Stimulated activated CD4-positive, alpha-beta T cell treated with anti-CD3 and anti-CD28 coated beads, TNF-alpha, amount 100 ng/mL, for 48 hours (primary cell): ENCODE data around the gene SERPINB7.
"Not testable (repeated sequence)": the region's sequence is repeated elsewhere in the genome, so short reads cannot be mapped to it uniquely, and the experiment has no call there.

Experiments
- DNase-seq, 3 donors: peaks; one replicate each; pipeline ENCODE4 v3.0.0-alpha.2; 2020; ENCODE audit warnings: low read depth in 3 of 3

Gene SERPINB7, protein sequence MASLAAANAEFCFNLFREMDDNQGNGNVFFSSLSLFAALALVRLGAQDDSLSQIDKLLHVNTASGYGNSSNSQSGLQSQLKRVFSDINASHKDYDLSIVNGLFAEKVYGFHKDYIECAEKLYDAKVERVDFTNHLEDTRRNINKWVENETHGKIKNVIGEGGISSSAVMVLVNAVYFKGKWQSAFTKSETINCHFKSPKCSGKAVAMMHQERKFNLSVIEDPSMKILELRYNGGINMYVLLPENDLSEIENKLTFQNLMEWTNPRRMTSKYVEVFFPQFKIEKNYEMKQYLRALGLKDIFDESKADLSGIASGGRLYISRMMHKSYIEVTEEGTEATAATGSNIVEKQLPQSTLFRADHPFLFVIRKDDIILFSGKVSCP

DNA sequence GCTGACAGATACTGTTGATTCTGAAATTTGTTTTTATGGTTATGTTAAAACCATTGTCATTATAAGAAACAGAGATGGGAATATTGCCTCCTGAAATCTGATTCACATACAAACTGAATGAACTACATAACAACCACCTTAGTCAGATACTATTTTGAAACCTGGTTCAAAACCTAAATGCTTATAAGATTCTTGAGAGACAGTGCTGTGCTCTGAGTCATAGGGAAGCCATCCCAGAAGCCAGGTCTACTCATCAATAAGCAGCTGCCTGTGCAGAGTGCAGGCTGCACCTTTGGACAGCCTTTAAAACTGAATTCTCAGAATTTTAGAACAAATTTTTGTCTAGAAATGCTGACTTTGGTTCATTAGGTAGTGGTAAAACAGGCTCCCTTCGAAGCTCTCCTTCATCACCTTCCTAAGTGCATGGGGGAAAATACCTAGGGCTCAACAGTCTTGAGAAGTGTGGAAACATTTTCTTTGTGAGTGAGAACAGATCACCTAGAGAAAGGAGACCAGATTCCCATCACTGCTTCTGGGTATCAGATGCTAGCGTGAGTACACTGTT lies at the start of gene SERPINB7:
TSS of gene SERPINB7 (plus strand) at position 253 of the 565 bp plus-strand sequence. CDS start 6,955 bp downstream, outside the sequence.
- DNase-seq, result no peak

GRCh38 chr18:63725682-63726480 lies 49.3 kb upstream of the SERPINB7 start:
- no peak for DNase-seq

GRCh38 chr18:63730773-63731172 lies 44.4 kb upstream of the SERPINB7 start:
- no peak for DNase-seq

- DNase-seq, result no peak
Measured at GRCh38 chr18:63731215-63731614, 44.0 kb upstream of the SERPINB7 start.

GRCh38 chr18:63736876-63737275 lies 38.3 kb upstream of the SERPINB7 start:
- no peak for DNase-seq

- DNase-seq, result no peak
Measured at GRCh38 chr18:63741769-63742168, 33.4 kb upstream of the SERPINB7 start.

- no peak for DNase-seq
Measured at GRCh38 chr18:63747006-63747405, 28.2 kb upstream of the SERPINB7 start.

- DNase-seq, result no peak
Measured at GRCh38 chr18:63749489-63749888, 25.7 kb upstream of the SERPINB7 start.

DNA sequence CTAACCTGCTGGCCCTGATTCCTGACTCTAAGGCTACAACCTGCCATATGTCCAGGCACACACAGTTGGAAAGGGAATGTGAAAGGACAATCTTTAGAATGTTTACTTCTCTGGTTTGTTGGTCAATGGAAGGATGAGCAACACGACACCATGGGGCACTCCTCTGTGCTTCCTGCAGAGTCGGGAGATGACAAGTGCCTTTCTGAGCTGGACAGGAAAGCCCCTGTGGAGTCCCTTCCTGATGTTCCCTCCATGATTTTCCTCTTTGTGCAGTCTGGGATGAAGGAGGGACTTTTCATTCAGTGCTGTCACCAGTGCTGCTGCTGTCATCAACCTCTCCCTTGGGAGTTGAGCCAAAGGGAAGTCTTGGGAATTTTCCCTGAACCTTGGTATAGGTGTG lies 22.6 kb upstream of the SERPINB7 start:
- no peak for DNase-seq

DNA sequence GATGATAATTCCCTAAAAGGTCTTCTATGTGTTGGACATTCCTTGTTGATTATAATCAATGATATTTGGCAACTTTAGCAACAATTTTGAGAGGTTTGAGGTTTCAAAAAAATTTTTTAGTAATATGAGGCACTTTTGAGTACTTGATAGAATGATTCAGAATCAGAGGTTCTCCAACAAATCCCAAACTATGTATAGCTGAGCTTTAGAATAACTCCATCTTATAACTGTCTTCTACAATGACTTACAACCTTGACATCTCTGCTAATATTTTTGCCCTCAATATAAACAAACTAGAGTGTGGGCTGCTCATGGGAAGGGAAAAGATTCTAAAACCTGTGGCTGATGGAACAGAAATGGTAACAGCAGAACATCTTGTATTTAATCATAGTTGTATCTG lies 21.5 kb upstream of the SERPINB7 start:
- no peak for DNase-seq

GRCh38 chr18:63757541-63757940 lies 17.7 kb upstream of the SERPINB7 start:
- no peak for DNase-seq

DNA sequence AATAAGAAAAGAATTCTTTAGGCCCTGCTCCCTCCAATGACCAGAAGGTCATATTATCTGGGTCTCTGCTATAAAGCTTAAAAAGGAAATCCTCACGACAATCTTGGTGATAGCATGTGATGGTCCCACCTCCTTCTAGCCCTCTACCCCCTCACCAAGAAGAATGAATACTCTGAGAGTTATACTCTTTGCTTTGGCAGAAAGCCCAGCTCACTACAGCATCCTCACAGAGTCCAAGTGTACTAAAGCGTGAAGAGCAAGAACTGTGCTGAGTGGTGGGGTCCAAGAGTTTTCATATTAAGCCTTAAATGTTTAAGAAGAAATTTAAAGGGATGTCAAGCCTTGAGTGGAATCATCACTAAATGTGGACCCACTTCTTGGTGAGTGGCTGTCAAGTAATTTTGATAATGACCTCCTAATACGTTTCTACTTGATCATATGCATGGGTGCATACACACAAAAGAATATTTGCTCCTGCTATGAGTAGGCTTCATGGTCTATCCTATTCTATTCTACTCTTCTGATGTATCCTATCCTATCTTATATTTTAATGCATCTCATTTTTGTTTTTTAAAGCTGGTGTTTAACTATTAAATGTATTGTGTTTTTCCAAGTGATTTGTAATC lies 16.5 kb upstream of the SERPINB7 start:
- no peak for DNase-seq

- not testable (repeated sequence) for DNase-seq
Measured at GRCh38 chr18:63759786-63760185, 15.4 kb upstream of the SERPINB7 start.

DNA sequence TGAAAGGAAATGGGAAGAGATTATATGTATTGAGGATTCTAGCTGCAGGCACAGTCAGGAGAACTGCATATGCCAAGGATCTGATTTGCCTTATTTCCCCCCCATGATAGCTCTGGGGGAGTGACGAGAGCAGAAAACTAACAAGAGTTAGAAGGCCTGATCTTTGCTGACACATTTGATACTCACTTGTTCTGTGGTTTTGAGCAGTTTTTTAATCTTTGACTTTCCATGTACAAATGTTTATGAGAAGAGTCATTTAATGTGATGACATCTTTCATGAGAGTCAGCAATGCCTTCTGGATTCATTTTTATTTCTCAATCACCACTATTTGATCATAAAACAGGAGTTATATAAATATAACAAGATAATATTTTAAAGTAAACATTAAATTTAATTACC lies 12.7 kb upstream of the SERPINB7 start:
- DNase-seq, result no peak

GRCh38 chr18:63763831-63764600 lies 11.2 kb upstream of the SERPINB7 start:
- DNase-seq, result no peak

DNA sequence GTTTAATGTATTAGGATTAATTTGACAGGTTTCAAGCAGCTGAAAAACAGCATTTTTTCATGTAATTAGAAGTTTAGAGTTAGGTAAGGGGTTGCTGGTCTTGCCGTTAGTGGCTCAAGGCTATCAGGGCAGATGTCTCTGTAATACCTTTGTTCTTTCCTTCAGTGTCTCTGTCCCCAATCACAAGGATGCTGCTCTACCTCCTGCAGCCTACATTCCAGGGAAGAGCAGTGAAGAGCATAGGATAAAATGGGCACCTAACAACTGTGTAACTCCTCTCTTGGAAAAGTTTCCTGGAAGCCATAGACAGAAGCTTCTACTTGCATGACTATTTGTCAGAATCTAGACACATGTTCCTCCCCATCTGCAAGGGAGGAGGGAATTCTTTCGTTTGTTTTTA lies 9.4 kb upstream of the SERPINB7 start:
- DNase-seq, result no peak

DNA sequence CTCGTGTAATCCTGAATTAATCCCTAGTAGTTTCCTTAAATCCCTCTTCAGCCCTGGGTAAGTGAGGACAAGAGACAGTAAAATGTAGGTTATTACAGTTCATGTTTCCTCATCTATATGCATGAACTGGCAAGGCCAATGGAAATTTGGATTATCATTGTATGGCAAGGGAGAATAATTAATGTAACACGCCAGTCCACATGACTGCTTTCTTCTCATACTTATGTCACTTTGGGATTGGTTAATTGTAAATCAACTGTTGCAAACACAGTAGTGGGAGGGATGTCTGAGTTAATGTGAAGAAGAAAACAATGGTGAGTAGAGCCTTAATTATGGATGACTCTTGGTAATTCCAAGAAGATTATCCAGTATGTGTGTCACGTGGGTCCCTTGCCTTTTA lies 1.7 kb upstream of the SERPINB7 start:
- no peak for DNase-seq

GRCh38 chr18:63774511-63774910 lies 707 bp upstream of the SERPINB7 start:
- DNase-seq, result no peak

GRCh38 chr18:63779386-63779785 lies 4.2 kb downstream of the SERPINB7 start:
- DNase-seq, result no peak

GRCh38 chr18:63783394-63783793 lies 8.2 kb downstream of the SERPINB7 start:
- DNase-seq, result no peak

DNA sequence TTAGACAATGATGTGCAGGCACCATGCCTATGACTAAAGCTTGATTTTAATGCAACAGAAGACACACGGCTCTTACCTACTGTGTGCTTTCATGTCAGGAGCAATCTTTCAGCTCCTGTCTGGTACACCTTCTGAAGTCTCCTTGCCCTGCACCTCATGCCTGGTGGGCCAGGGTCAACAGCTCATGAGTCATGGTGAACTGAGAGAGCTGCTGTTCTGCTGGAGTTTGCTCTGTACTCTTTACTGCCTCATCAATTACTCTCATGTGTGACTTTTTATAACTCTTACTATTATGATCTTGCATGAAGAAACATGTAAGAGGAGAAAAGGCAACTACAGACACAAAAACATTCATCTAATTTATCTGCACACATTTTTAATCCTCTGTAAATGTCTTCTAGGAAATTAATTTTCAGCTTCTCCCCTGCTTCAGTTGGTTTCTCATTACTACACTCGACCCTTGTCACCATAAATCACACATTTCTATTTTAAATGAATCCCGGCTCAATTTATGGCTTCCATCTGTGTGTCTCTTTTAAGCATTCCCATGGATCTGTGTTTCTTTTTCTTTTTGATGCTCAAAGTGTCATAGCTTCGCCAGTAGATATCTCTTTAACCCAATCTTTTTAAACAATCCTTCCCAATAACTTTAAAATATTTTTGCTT lies 9.7 kb downstream of the SERPINB7 start:
- no peak for DNase-seq
